Ovary (tissue), 9 donors: ENCODE results near the gene CGNL1. TPM values are rescaled to one million over a fixed set of nuclear protein-coding genes. Genes with fewer than 3 reads are reported as not detected.

Source experiments
- DNase-seq, 5 donors: peaks; one replicate each; pipeline ENCODE4 v3.0.0-alpha.2; 2019 to 2020
- H3K27ac ChIP-seq, 2 donors: fragments of 200-600 bp; one replicate each; pipeline versions ENCODE4 v1.5.1 to v1.8.0; 2019 to 2022
- H3K27me3 ChIP-seq: fragments of 200-600 bp; one replicate; pipeline ENCODE4 v1.8.0; 2022
- H3K36me3 ChIP-seq: fragments of 200-600 bp; sonication (generic); one replicate; pipeline ENCODE4 v1.5.1; 2019
- H3K4me1 ChIP-seq: one replicate; pipeline ENCODE4 v1.8.1; 2013; ENCODE audit warnings: mild to moderate bottlenecking, moderate library complexity; ENCODE audit not compliant: insufficient read depth
- H3K4me3 ChIP-seq: fragments of 200-600 bp; sonication (generic); one replicate; pipeline ENCODE4 v1.5.1; 2017
- H3K9me3 ChIP-seq, 2 donors: fragments of 200-600 bp in 1 of 2; sonication (generic) in 1 of 2; one replicate each; pipeline versions ENCODE4 v1.5.1 to v1.8.1; 2013 to 2019; ENCODE audit warnings: mild to moderate bottlenecking in 1 of 2, moderate library complexity in 1 of 2
- CTCF ChIP-seq, 3 donors: fragments of 450-650 bp in 2 of 3; fragments of 200-600 bp in 1 of 3; IDR thresholded peaks; one replicate each; pipeline versions ENCODE4 v1.5.1 to v1.8.0; 2016 to 2022; ENCODE audit warnings: antibody characterized with exemption in 3 of 3, mild to moderate bottlenecking in 1 of 3
- EP300 ChIP-seq: sonication (generic); formaldehyde crosslinking; IDR thresholded peaks from one replicate; pipeline ENCODE4 v1.6.1; 2017; ENCODE audit warnings: antibody characterized with exemption
- POLR2A ChIP-seq: fragments of 450-650 bp; IDR thresholded peaks from one replicate; pipeline ENCODE4 v1.6.1; 2017; ENCODE audit warnings: antibody characterized with exemption, mild to moderate bottlenecking, moderate library complexity
- WGBS, 3 donors: extraction: QIAGEN DNeasy Blood & Tissue Kit in 1 of 3; methylation state at CpG; one replicate each; pipeline versions ENCODE4 v1.1.5 to v1.1.7; 2013 to 2017; 5-methylcytosine and 5-hydroxymethylcytosine counted together
- intact Hi-C, 4 donors: fragments of 100-400 bp; cut with DNase I; formaldehyde crosslinking; loops; one replicate each; pipeline versions ENCODE4 v1.11.0 to v1.15.1; 2022 to 2023
- polyA plus RNA-seq, 2 donors: library from polyadenylated mRNA; stranded (reverse); fragments of 200-250 nt in 1 of 2; fragments of 350-450 nt in 1 of 2; fragmentation: Illumina TruSeq in 1 of 2; extraction: RNeasy Lipid Tissue Mini Kit (QIAGEN cat#74804) in 1 of 2; gene quantifications; one replicate each; pipeline ENCODE4 v1.2.3, GENCODE V29; 2013 to 2014
- total RNA-seq, 7 donors: library from RNA; depleted of rRNA in 2 of 7; stranded (reverse); fragments of >200 nt in 2 of 7; fragmentation: NEBNext Ultra II Directional in 3 of 7; extraction: Animal tissue kit (Norgen Biotek cat#: 25700) in 3 of 7; gene quantifications; one replicate each; pipeline versions ENCODE4 v1.1.0 to v1.2.4, GENCODE V29; 2016 to 2023
- donor health status: DM: no; HTN: no; CAD: no; lungs with moderate emphysema.
- donor health status: DM: no; HTN: no; CAD: no.
- donor health status: Bipolar disorder and iron deficiency.
- donor health status: DM: yes; HTN: yes; CAD: no.
- donor health status: DM: no; HTN: no; CAD: no.
- donor health status: DM: yes; HTN: yes; CAD: no.

The CGNL1 gene
- total and polyA plus RNA-seq, 9 donors: 7.8 to 26.1 (median 13.6) TPM

GRCh38 chr15:57486833-57487232 lies 110.5 kb downstream of the CGNL1 start:
- no peak for TF ChIP-seq CTCF (IDR thresholded peaks at IDR 0.05)
- TF ChIP-seq POLR2A: no peak
- TF ChIP-seq EP300: no peak
- intact Hi-C loops: no loop called here
- DNase-seq: no peak

GRCh38 chr15:57489122-57489521 lies 112.8 kb downstream of the CGNL1 start:
- intact Hi-C loops: no loop called here
- Histone ChIP-seq H3K27ac (no peak overlapping the region), H3K4me1 (no peaks in the 10 kb centered on the region), H3K9me3 (no peaks in the 10 kb centered on the region), H3K4me3 (no peak overlapping the region), H3K27me3 (no peaks in the 10 kb centered on the region), H3K36me3 (no peaks in the 10 kb centered on the region)
- DNase-seq: no peak
- TF ChIP-seq CTCF (IDR thresholded peaks at IDR 0.05) (no peak), POLR2A (no peak), EP300 (no peak)

More at GRCh38 chr15:57486833-57487232, 110.5 kb downstream of the CGNL1 start:
- Histone ChIP-seq H3K4me3 (no peak overlapping the region), H3K9me3 (no peaks in the 10 kb centered on the region), H3K27me3 (no peaks in the 10 kb centered on the region), H3K36me3 (no peaks in the 10 kb centered on the region), H3K27ac (no peak overlapping the region), H3K4me1 (no peaks in the 10 kb centered on the region)

- H3K36me3 ChIP-seq: no peaks in the 10 kb centered on the region
- no peaks in the 10 kb centered on the region for H3K27me3 ChIP-seq
- H3K9me3 ChIP-seq: no peaks in the 10 kb centered on the region
- H3K27ac ChIP-seq: no peak overlapping the region
- intact Hi-C loops: no loop called here
- no peak for DNase-seq
- H3K4me1 ChIP-seq: peaks cover 3% of the 10 kb centered on the region
- no peak for TF ChIP-seq CTCF (IDR thresholded peaks at IDR 0.05)
- TF ChIP-seq POLR2A: no peak
- TF ChIP-seq EP300: no peak
- no peak overlapping the region for H3K4me3 ChIP-seq
- 96 to 98% (median 98%) methylated on average over 4 of the region's 4 CpGs for WGBS, 3 donors
Observed at GRCh38 chr15:57493351-57493750, 117.0 kb downstream of the CGNL1 start.

GRCh38 chr15:57494581-57494980 lies 118.3 kb downstream of the CGNL1 start:
- 52 to 73% (median 71%) methylated on average over 4 of the region's 4 CpGs for WGBS, 3 donors
- no peaks in the 10 kb centered on the region for H3K27me3 ChIP-seq
- intact Hi-C loops: no loop called here
- H3K4me1 ChIP-seq: peaks cover 3% of the 10 kb centered on the region
- H3K9me3 ChIP-seq: no peaks in the 10 kb centered on the region
- TF ChIP-seq CTCF (IDR thresholded peaks at IDR 0.05) (no peak), POLR2A (no peak), EP300 (no peak)
- no peaks in the 10 kb centered on the region for H3K36me3 ChIP-seq
- no peak overlapping the region for H3K27ac ChIP-seq
- H3K4me3 ChIP-seq: no peak overlapping the region
- no peak for DNase-seq

- H3K4me1 ChIP-seq: peaks cover 3% of the 10 kb centered on the region
- 50 to 58% (median 53%) methylated on average over 2 of the region's 2 CpGs for WGBS, 3 donors
- H3K27me3 ChIP-seq: no peaks in the 10 kb centered on the region
- no peak for TF ChIP-seq POLR2A
- TF ChIP-seq CTCF (IDR thresholded peaks at IDR 0.05): no peak
- no peak for TF ChIP-seq EP300
- H3K27ac ChIP-seq: no peak overlapping the region
- H3K4me3 ChIP-seq: no peak overlapping the region
- no peaks in the 10 kb centered on the region for H3K9me3 ChIP-seq
- no peak for DNase-seq
- H3K36me3 ChIP-seq: no peaks in the 10 kb centered on the region
- intact Hi-C loops: no loop called here
Observed at GRCh38 chr15:57495041-57495440, 118.7 kb downstream of the CGNL1 start.
